Lower leg skin (tissue), 4 donors: ENCODE data around the gene RAD54L. TPM values are rescaled to one million over a fixed set of nuclear protein-coding genes. Genes with fewer than 3 reads are reported as not detected.

Source experiments
- DNase-seq, 2 donors: peaks; one replicate each; pipeline ENCODE4 v3.0.0-alpha.2; 2019; ENCODE audit warnings: low spot score in 2 of 2
- H3K4me3 ChIP-seq: fragments of 200-600 bp; sonication (generic); 2 replicates; pipeline ENCODE4 v1.5.1; 2017; ENCODE audit warnings: mild to moderate bottlenecking, low read depth; ENCODE audit not compliant: poor library complexity, severe bottlenecking
- POLR2A ChIP-seq, 2 donors: fragments of 450-650 bp; IDR thresholded peaks; one replicate each; pipeline ENCODE4 v1.6.1; 2016 to 2017; ENCODE audit warnings: antibody characterized with exemption in 2 of 2, mild to moderate bottlenecking in 1 of 2, moderate library complexity in 1 of 2
- WGBS, 2 donors: methylation state at CpG; one replicate each; pipeline ENCODE4 v1.1.5; 2018; 5-methylcytosine and 5-hydroxymethylcytosine counted together
- intact Hi-C: fragments of 100-400 bp; cut with DNase I; formaldehyde crosslinking; loops from one replicate; pipeline ENCODE4 v1.15.0; 2023; ENCODE audit warnings: low total_unique reads
- total RNA-seq, 4 donors: library from RNA; depleted of rRNA; stranded (reverse); fragments of >200 nt; gene quantifications; one replicate each; pipeline ENCODE4 v1.1.0, GENCODE V29; 2016
- TF ChIP-seq, protein P1 (sequence below), 3 donors: fragments of 450-650 bp; IDR thresholded peaks; one replicate each; pipeline ENCODE4 v1.5.1; 2016; ENCODE audit warnings: antibody characterized with exemption in 3 of 3, mild to moderate bottlenecking in 3 of 3, moderate library complexity in 2 of 3

The RAD54L gene
- total RNA-seq, 4 donors from 2014 or later = 0.19 to 0.89 (median 0.47) TPM

DNA sequence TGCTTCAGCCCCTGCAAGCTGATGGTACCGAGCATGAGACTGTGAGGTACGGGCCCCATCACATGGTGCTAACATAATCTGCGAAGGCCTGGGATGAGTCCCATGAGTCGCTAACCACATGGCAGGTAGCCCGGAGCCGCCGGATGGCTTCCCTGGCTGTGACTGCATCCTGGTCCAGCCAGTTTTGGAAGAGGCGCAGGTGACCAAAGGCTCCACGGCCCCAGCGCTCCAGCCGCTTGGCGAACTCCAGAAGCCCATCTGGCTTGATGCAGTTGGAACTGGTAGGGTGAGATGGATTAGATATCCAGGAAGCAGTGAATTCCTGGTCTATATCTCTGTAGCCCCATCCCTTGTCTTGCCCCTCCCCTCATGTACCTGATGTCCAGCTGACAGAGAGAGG lies 31.2 kb downstream of the RAD54L start:
- DNase-seq = no peak
- intact Hi-C loops = no loop called here
- H3K4me3 ChIP-seq = no peak overlapping the region
- 75 to 84% methylated on average over 11 to 12 of the region's 12 CpGs for WGBS, 2 donors
- no peak for TF ChIP-seq POLR2A (IDR thresholded peaks at IDR 0.05)
- TF ChIP-seq, protein P1, sequence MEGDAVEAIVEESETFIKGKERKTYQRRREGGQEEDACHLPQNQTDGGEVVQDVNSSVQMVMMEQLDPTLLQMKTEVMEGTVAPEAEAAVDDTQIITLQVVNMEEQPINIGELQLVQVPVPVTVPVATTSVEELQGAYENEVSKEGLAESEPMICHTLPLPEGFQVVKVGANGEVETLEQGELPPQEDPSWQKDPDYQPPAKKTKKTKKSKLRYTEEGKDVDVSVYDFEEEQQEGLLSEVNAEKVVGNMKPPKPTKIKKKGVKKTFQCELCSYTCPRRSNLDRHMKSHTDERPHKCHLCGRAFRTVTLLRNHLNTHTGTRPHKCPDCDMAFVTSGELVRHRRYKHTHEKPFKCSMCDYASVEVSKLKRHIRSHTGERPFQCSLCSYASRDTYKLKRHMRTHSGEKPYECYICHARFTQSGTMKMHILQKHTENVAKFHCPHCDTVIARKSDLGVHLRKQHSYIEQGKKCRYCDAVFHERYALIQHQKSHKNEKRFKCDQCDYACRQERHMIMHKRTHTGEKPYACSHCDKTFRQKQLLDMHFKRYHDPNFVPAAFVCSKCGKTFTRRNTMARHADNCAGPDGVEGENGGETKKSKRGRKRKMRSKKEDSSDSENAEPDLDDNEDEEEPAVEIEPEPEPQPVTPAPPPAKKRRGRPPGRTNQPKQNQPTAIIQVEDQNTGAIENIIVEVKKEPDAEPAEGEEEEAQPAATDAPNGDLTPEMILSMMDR (IDR thresholded peaks at IDR 0.05) = no peak

DNA sequence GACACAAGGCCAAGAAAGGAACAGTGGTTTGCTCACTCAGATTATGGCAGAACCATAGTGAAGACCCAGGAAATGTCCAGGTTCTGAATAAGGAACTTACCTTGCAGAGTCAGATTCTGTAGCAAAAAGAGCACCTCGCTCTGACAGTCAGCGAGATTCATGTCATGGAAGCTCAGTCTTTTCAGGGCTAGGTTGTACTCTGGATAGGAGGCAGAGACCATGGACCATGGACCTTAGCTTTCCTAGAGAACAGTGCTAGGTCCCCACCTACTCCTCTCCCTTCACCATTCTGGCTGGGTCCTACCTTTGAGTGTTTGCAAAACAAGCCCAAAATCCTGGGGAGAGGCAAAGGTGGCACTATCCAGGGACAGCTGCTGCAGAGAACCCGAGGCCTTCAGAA lies 32.5 kb downstream of the RAD54L start:
- TF ChIP-seq, protein P1 (IDR thresholded peaks at IDR 0.05) = no peak
- no peak for TF ChIP-seq POLR2A (IDR thresholded peaks at IDR 0.05)
- H3K4me3 ChIP-seq = no peak overlapping the region
- 85 to 98% methylated on average over 3 of the region's 3 CpGs for WGBS, 2 donors
- DNase-seq = no peak
- intact Hi-C loops = no loop called here

DNA sequence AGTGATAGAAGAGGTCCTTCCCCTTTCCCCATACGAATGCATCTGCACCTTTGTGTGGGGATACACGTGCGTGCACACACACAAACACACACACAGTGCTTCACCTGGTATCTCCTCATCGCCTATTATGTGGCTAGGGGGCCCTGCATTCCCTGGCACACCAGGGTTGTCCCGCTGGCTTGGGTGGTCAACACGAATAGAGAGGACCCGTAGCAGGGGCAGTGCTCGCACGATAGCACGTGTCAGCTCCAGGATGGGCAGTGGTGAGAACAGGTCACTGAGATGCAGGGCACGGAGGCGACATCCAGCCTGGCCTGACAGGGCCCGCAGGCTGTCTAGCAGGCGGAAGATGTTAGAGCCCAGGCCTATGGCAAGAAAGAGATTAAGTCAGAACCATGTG lies 33.5 kb downstream of the RAD54L start:
- intact Hi-C loops = no loop called here
- H3K4me3 ChIP-seq = no peak overlapping the region
- no peak for DNase-seq
- TF ChIP-seq POLR2A (IDR thresholded peaks at IDR 0.05) = no peak
- TF ChIP-seq, protein P1 (IDR thresholded peaks at IDR 0.05) = no peak
- 92 to 93% methylated on average over 14 of the region's 14 CpGs for WGBS, 2 donors

DNA sequence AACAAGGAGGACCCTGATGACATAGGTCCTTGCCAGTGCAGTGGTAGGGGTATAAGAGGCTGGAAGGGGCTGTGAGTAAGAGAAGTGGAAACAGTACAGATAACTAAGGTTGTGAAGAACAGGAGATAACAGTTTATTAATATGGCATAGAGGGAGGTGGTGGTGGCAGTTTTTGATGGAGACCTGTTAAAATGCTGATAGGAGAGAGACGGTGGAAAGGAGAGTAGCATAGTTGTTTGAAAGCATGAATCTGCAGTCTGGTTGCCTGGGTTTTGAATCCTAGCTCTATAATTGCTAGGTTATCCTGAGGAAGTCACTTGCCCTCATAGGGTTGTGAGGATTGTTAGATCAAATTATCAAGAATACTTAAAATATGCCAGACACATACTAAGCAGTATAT lies 36.5 kb downstream of the RAD54L start:
- intact Hi-C loops = no loop called here
- WGBS, 2 donors = 84 to 100% methylated on average over 1 of the region's 1 CpG
- TF ChIP-seq POLR2A (IDR thresholded peaks at IDR 0.05) = no peak
- TF ChIP-seq, protein P1 (IDR thresholded peaks at IDR 0.05) = no peak
- H3K4me3 ChIP-seq = no peak overlapping the region
- no peak for DNase-seq

DNA sequence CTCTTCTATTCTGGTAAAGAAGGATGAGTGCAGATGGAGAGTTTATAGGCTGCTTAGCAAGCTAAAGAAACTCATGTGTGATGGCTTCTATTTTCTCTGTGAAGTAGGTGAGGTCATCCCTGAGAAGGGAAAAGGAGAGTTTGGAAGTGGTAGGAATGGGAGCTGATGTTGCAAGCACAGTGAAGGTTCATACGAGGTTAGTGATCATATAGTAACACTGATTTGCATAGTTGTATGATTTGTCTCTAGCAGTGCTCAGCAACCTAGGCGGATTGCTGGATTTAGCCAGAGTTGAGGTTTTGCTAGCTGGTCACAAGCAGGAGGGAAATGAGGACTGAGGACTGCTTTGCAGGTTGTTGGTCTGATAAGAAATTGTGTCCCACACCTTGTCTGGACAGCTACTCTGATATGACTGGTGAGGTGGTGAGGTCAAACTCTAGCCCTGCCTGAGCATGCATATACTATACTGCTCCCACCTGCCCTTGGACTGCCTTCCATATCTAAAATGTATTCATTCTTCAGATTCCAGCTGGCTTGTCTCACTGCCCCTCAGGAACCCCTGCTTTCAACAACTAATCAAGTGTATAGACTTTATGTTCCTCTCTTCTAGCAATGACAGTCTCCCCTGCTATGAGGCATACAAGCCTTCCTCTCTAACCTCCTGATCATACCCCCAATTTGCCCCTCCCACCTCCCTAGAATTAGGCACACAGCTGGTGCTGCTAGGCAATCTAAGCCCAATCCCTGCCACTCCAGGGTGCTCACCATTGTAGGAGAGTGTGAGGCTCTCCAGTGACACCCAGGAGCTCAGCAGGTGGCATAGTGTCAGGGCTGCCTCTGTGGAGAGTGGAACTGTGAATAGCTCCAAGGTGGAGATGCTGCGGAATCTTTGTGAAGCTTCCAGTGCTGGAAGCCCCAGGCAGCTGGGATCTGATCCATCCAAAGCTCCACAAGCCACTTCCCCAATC lies 37.3 kb downstream of the RAD54L start:
- no peak for DNase-seq
- no peak overlapping the region for H3K4me3 ChIP-seq
- TF ChIP-seq, protein P1 (IDR thresholded peaks at IDR 0.05) = no peak
- no peak for TF ChIP-seq POLR2A (IDR thresholded peaks at IDR 0.05)
- intact Hi-C loops = no loop called here
- WGBS, 2 donors = 69 to 70% methylated on average over 3 of the region's 3 CpGs
